Left ventricle myocardium inferior (tissue), 1 donor: ENCODE measurements around the gene ACTRT3. TPM values are rescaled to one million over a fixed set of nuclear protein-coding genes. Genes with fewer than 3 reads are reported as not detected.

Source experiments
- DNase-seq: peaks from one replicate; pipeline ENCODE4 v3.0.0-alpha.2; 2020
- H3K27ac ChIP-seq: fragments of 200-600 bp; replicated peaks from 2 replicates; pipeline ENCODE4 v1.8.0; 2021
- H3K27me3 ChIP-seq: fragments of 200-600 bp; 2 replicates; pipeline ENCODE4 v1.8.0; 2021; ENCODE audit warnings: low read depth
- H3K36me3 ChIP-seq: fragments of 200-600 bp; 2 replicates; pipeline ENCODE4 v1.8.0; 2021
- H3K4me1 ChIP-seq: fragments of 200-600 bp; 2 replicates; pipeline ENCODE4 v1.8.0; 2021
- H3K4me3 ChIP-seq: fragments of 200-600 bp; 2 replicates; pipeline ENCODE4 v1.8.0; 2021; ENCODE audit warnings: mild to moderate bottlenecking, moderate library complexity
- H3K9me3 ChIP-seq: fragments of 200-600 bp; replicated peaks from 2 replicates; pipeline ENCODE4 v1.8.0; 2021
- CTCF ChIP-seq: fragments of 200-600 bp; IDR thresholded peaks from 2 replicates; pipeline ENCODE4 v1.8.0; 2021; ENCODE audit warnings: antibody characterized with exemption, mild to moderate bottlenecking, borderline replicate concordance
- intact Hi-C: fragments of 100-400 bp; cut with micrococcal nuclease; formaldehyde crosslinking; loops from one replicate; pipeline ENCODE4 v1.11.0; 2022
- total RNA-seq: library from RNA; stranded (reverse); fragmentation: NEBNext Ultra II Directional; extraction: Animal tissue kit (Norgen Biotek cat#: 25700); gene quantifications from one replicate; pipeline ENCODE4 v1.2.1, GENCODE V29; 2021
- donor health status: DM: no; HTN: yes; CAD: no; lungs with severe emphysema.

ACTRT3 gene
- total RNA-seq, 1 donor from 2014 or later, result 0.55 TPM

GRCh38 chr3:169790687-169791429, 21.5 kb upstream of the ACTRT3 start:
- no peaks in the 10 kb centered on the region for H3K9me3 ChIP-seq
- intact Hi-C loops, result no loop called here
- DNase-seq, result no peak
- H3K4me1 ChIP-seq, result no peaks in the 10 kb centered on the region
- H3K4me3 ChIP-seq, result no peak overlapping the region
- no peak overlapping the region for H3K27ac ChIP-seq
- no peaks in the 10 kb centered on the region for H3K27me3 ChIP-seq
- H3K36me3 ChIP-seq, result peaks cover 49% of the 10 kb centered on the region
- TF ChIP-seq CTCF, result no peak

GRCh38 chr3:169790219-169790618, 20.9 kb upstream of the ACTRT3 start:
- intact Hi-C loops, result no loop called here

GRCh38 chr3:169787791-169788190, 18.4 kb upstream of the ACTRT3 start:
- H3K27ac ChIP-seq, result no peak overlapping the region
- no peaks in the 10 kb centered on the region for H3K9me3 ChIP-seq
- H3K36me3 ChIP-seq, result peaks cover 73% of the 10 kb centered on the region
- no peaks in the 10 kb centered on the region for H3K27me3 ChIP-seq
- H3K4me1 ChIP-seq, result no peaks in the 10 kb centered on the region
- no peak for DNase-seq
- intact Hi-C loops, result no loop called here
- H3K4me3 ChIP-seq, result no peak overlapping the region
- TF ChIP-seq CTCF, result no peak

More at GRCh38 chr3:169790219-169790618, 20.9 kb upstream of the ACTRT3 start:
- Histone ChIP-seq H3K4me1 (no peaks in the 10 kb centered on the region), H3K9me3 (no peaks in the 10 kb centered on the region), H3K36me3 (peaks cover 56% of the 10 kb centered on the region), H3K27ac (no peak overlapping the region), H3K27me3 (no peaks in the 10 kb centered on the region), H3K4me3 (no peak overlapping the region)
- DNase-seq, result no peak
- TF ChIP-seq CTCF, result no peak

GRCh38 chr3:169787120-169787519, 17.8 kb upstream of the ACTRT3 start:
- intact Hi-C loops, result no loop called here
- Histone ChIP-seq H3K4me1 (peaks cover 3% of the 10 kb centered on the region), H3K4me3 (no peak overlapping the region), H3K36me3 (peaks cover 75% of the 10 kb centered on the region), H3K27ac (no peak overlapping the region), H3K27me3 (no peaks in the 10 kb centered on the region), H3K9me3 (no peaks in the 10 kb centered on the region)
- no peak for TF ChIP-seq CTCF
- no peak for DNase-seq

- no peak for TF ChIP-seq CTCF
- intact Hi-C loops, result no loop called here
- Histone ChIP-seq H3K9me3 (no peaks in the 10 kb centered on the region), H3K4me1 (peaks cover 30% of the 10 kb centered on the region), H3K36me3 (peaks cover 94% of the 10 kb centered on the region), H3K4me3 (no peak overlapping the region), H3K27ac (no peak overlapping the region), H3K27me3 (no peaks in the 10 kb centered on the region)
- DNase-seq, result no peak
These were observed 12.0 kb upstream of the ACTRT3 start for GRCh38 chr3:169781209-169781855.
